ENCODE data around the gene SLC35F5.

DNA sequence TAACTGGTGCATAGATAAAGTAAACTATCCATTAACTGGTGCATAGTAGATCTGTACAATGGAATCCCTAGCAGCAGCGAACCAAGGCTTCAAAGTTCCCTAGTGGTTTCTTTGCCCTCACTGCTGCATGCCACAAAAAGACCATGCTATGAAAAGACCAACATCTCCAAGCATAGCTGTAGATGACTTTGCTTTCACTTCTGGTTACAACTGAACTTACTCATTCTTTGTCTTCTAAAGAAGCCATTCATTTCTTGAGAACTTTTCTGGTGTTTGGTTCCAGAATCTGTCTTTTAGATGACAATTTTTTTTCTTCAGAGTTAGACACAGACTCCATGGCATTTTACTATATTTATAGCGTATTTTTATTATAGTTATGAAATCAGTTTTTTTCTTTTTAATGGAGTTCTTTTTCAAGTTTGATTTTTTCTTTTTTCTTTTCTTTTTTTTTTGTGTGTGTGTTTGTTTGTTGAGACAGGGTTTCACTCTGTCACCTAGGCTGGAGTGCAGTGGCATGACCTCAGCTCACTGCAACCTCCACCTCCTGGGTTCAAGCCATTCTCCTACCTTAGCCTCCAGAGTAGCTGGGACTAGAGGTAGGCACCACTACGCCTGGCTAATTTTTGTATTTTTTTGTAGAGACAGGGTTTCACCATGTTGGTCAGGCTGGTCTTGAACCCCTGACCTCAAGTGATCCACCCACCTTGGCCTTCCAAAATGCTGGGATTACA, 63.6 kb downstream of the SLC35F5 start:
- TF ChIP-seq, protein P1, sequence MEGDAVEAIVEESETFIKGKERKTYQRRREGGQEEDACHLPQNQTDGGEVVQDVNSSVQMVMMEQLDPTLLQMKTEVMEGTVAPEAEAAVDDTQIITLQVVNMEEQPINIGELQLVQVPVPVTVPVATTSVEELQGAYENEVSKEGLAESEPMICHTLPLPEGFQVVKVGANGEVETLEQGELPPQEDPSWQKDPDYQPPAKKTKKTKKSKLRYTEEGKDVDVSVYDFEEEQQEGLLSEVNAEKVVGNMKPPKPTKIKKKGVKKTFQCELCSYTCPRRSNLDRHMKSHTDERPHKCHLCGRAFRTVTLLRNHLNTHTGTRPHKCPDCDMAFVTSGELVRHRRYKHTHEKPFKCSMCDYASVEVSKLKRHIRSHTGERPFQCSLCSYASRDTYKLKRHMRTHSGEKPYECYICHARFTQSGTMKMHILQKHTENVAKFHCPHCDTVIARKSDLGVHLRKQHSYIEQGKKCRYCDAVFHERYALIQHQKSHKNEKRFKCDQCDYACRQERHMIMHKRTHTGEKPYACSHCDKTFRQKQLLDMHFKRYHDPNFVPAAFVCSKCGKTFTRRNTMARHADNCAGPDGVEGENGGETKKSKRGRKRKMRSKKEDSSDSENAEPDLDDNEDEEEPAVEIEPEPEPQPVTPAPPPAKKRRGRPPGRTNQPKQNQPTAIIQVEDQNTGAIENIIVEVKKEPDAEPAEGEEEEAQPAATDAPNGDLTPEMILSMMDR (IDR thresholded peaks at IDR 0.05), result no peak
- no peak for TF ChIP-seq POLR2A (IDR thresholded peaks at IDR 0.05)
